ENCODE results near the gene NELL2.

Gene NELL2

GRCh38 chr12:44858226-44858855, 17.8 kb downstream of the NELL2 start:
- TF ChIP-seq ZC3H10 (CRISPR knock-in tag; IDR thresholded peaks at IDR 0.05) (no peak), ARNTL (CRISPR knock-in tag; IDR thresholded peaks at IDR 0.05; ENCODE audit: borderline replicate concordance, low read depth) (no peak), PPARA (CRISPR knock-in tag; IDR thresholded peaks at IDR 0.05; ENCODE audit: borderline replicate concordance) (no peak), TCF4 (CRISPR knock-in tag; IDR thresholded peaks at IDR 0.05; ENCODE audit: borderline replicate concordance) (no peak), CSRNP3 (CRISPR knock-in tag; IDR thresholded peaks at IDR 0.05) (no peak), ZNF565 (CRISPR knock-in tag; conservative IDR thresholded peaks at IDR 0.05; ENCODE audit: low read depth) (no peak)
- TF ChIP-seq, protein P1, sequence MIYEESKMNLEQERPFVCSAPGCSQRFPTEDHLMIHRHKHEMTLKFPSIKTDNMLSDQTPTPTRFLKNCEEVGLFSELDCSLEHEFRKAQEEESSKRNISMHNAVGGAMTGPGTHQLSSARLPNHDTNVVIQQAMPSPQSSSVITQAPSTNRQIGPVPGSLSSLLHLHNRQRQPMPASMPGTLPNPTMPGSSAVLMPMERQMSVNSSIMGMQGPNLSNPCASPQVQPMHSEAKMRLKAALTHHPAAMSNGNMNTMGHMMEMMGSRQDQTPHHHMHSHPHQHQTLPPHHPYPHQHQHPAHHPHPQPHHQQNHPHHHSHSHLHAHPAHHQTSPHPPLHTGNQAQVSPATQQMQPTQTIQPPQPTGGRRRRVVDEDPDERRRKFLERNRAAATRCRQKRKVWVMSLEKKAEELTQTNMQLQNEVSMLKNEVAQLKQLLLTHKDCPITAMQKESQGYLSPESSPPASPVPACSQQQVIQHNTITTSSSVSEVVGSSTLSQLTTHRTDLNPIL (CRISPR knock-in tag; IDR thresholded peaks at IDR 0.05; ENCODE audit: low read depth) = no peak
- no peak for ATAC-seq

- TF ChIP-seq TOX (CRISPR knock-in tag; IDR thresholded peaks at IDR 0.05; ENCODE audit: borderline replicate concordance) (no peak), GLIS3 (CRISPR knock-in tag; IDR thresholded peaks at IDR 0.05) (no peak), OSR1 (CRISPR knock-in tag; IDR thresholded peaks at IDR 0.05) (no peak), RARB (CRISPR knock-in tag; IDR thresholded peaks at IDR 0.05) (no peak), SNAI2 (CRISPR knock-in tag; IDR thresholded peaks at IDR 0.05) (no peak), ZFP3 (CRISPR knock-in tag; IDR thresholded peaks at IDR 0.05) (no peak), PPARA (CRISPR knock-in tag; IDR thresholded peaks at IDR 0.05; ENCODE audit: borderline replicate concordance) (no peak), BACH2 (CRISPR knock-in tag; IDR thresholded peaks at IDR 0.05; ENCODE audit: borderline replicate concordance) (no peak), POU6F1 (CRISPR knock-in tag; IDR thresholded peaks at IDR 0.05; ENCODE audit: borderline replicate concordance, low read depth) (no peak), ZNF70 (CRISPR knock-in tag; IDR thresholded peaks at IDR 0.05) (no peak), ZC3H10 (CRISPR knock-in tag; IDR thresholded peaks at IDR 0.05) (no peak)
- TF ChIP-seq, protein P2, sequence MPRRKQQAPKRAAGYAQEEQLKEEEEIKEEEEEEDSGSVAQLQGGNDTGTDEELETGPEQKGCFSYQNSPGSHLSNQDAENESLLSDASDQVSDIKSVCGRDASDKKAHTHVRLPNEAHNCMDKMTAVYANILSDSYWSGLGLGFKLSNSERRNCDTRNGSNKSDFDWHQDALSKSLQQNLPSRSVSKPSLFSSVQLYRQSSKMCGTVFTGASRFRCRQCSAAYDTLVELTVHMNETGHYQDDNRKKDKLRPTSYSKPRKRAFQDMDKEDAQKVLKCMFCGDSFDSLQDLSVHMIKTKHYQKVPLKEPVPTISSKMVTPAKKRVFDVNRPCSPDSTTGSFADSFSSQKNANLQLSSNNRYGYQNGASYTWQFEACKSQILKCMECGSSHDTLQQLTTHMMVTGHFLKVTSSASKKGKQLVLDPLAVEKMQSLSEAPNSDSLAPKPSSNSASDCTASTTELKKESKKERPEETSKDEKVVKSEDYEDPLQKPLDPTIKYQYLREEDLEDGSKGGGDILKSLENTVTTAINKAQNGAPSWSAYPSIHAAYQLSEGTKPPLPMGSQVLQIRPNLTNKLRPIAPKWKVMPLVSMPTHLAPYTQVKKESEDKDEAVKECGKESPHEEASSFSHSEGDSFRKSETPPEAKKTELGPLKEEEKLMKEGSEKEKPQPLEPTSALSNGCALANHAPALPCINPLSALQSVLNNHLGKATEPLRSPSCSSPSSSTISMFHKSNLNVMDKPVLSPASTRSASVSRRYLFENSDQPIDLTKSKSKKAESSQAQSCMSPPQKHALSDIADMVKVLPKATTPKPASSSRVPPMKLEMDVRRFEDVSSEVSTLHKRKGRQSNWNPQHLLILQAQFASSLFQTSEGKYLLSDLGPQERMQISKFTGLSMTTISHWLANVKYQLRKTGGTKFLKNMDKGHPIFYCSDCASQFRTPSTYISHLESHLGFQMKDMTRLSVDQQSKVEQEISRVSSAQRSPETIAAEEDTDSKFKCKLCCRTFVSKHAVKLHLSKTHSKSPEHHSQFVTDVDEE (CRISPR knock-in tag; IDR thresholded peaks at IDR 0.05) = no peak
- no peak for ATAC-seq
Measured at GRCh38 chr12:44852483-44852882, 23.6 kb downstream of the NELL2 start.

GRCh38 chr12:44851586-44851985, 24.5 kb downstream of the NELL2 start:
- no peak for ATAC-seq

GRCh38 chr12:44848703-44849085, 27.4 kb downstream of the NELL2 start:
- no peak for ATAC-seq

More at GRCh38 chr12:44851586-44851985, 24.5 kb downstream of the NELL2 start:
- no peak for TF ChIP-seq ZNF565 (CRISPR knock-in tag; conservative IDR thresholded peaks at IDR 0.05; ENCODE audit: low read depth)
- TF ChIP-seq ISL1 (CRISPR knock-in tag; IDR thresholded peaks at IDR 0.05) = no peak
- no peak for TF ChIP-seq ARNTL (CRISPR knock-in tag; IDR thresholded peaks at IDR 0.05; ENCODE audit: borderline replicate concordance, low read depth)
- TF ChIP-seq ZNF8 (CRISPR knock-in tag; IDR thresholded peaks at IDR 0.05) = no peak
- TF ChIP-seq TOX (CRISPR knock-in tag; IDR thresholded peaks at IDR 0.05; ENCODE audit: borderline replicate concordance) = no peak
- TF ChIP-seq SNAI2 (CRISPR knock-in tag; IDR thresholded peaks at IDR 0.05) = no peak

More at GRCh38 chr12:44848703-44849085, 27.4 kb downstream of the NELL2 start:
- TF ChIP-seq ZNF8 (CRISPR knock-in tag; IDR thresholded peaks at IDR 0.05) = no peak

Data from SK-N-SH treated with all-trans-retinoic acid at 6 μM for 48 hours (cell line).